Inflammatory macrophage treated with lipopolysaccharide for 4 hours (primary cell): ENCODE data around the gene RWDD2A.

Source experiments
- DNase-seq: peaks from one replicate; pipeline ENCODE4 v3.0.0-alpha.2; 2020

Gene RWDD2A

DNA sequence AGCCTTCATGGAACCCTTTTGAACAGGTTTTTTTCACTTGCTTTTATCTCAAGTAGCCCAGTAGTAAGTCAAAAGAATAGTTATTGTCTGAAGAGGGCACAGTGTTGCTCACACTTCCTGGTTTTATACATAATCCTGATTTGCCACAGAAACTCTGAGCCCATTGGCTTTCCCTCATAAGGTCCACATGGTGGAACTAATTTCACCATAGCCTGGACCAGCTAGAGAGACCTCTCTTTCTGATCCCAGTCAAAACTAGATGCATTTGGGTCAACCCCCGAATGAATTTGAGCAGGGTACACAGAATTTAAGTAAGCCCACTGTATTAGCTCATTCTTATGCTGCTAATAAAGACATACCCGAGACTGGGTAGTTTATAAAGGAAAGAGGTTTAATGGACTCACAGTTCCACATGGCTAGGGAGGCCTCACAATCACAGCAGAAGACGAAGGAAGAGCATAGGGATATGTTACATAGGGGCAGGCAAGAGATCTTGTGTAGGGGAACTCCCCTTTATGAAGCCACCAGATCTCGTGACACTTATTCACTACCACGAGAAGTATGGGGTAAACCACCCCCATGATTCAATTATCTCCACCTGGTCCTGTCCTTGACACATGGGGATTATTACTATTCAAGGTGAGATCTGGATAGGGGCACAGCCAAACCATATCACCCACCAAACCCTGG lies 6.2 kb downstream of the RWDD2A start:
- peak; percentile 57 for DNase-seq

DNA sequence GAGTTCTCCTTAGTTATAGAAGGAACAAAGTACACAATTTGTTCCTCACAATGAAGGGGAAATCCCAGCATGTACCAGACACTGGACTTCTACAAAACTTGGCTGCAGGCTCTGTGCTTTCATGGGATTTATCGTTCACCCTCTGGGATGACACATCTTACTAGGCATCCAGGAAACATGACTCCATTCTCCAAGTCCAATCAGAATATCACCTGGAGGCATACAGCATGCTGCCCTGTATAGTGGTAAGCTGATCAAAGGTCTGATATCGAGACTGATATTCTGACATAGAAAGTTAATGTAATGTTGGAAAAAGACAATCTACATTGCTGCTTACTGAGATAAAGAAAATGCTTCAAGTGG lies 6.7 kb downstream of the RWDD2A start:
- peak; percentile 21 for DNase-seq

DNA sequence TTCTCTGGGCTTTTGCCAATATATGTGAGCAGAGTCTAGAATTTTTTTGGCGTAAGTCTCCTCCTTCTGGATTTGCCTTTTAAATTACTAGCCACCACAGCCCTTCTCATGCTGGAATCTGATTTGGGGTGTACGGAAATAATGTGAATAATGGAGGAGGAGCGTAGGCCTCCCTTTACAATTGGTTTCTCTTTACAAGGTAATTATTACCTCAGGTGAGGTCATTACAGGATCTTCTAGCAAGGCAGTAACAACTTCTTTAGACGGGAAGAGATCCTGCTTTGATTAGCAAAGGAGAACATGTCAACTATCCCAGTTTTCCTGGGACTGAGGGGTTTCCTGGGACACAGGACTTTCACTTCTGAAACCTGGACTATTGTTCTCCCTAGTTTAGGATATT lies 8.9 kb downstream of the RWDD2A start:
- DNase-seq = no peak

DNA sequence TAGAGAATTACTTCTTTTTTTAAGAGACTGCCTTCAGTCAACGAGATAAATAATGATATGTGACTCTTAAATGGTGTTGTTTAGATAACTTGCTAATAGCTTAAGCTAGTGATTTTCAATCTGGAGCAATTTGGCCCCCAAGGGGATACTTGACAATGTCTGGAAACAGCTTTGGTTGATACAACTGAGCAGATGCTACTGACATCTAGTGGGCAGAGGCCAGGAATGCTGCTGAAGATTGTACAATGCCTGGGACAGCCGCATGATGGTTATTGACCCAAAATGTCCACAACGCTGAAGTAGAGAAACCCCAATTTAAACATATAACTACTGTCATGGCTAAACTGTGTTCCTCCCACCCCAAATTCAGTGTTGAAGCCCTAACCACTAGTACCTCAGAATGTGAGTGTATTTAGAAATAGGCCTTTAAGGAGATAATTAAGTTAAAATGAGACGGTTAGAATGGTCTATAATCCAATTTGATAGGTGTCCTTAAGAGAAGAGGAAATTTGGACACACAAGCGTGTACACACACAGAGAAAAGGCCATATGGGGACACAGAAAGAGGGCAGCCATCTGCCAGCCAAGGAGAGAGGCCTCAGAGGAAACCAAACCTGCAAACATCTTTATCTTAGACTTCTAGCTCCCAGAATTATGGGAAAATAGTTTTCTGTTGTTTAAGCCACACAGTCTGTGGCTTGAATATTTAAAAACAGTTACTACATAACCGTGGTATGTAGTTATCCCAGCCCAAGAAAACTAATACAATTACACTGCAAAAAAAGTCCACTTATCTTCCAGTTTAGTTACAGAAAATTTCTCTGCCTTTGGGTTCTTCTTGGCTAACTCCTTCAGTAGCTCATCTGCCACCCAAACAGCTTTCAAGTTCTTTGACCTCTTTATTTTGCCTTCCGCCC lies 22.2 kb downstream of the RWDD2A start:
- DNase-seq = peak; percentile 60

DNA sequence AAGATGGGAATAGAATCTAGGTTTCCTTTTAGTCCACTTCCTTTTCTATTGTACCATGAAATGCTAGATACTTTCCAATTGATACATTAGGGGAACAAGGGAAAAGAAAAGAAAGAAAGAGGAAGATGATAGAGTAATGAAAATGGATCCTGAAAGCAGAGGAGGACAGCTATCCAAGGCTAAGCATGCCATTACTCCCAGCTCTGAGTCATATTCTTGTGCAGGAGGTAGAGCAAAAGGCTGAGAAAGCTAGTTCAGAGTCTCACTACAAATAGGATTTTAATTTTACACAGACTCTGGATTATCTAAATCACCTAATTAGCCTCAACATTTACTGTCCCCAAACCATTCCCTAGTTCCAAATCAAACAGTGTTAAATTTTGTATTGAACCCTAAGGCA lies 23.6 kb downstream of the RWDD2A start:
- DNase-seq = no peak

DNA sequence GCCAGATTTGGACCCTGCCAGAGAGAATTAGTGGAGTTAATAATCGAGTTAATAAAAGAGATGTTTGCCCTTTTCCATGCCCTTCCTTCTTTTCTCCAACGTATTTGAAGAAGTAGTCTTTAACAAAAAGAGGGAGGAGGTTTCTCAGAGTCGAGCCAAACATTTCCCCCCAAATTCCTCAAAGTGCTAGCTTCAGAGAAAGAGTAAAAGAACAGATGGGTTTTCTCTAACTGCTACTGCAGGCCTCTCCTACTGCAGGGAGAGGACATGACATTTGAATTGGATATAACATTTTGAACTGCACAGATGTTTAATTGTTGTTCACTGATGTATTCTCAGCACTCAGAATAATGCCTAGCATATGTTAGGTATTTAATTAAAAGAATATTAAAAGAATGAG lies 25.5 kb downstream of the RWDD2A start:
- no peak for DNase-seq

DNA sequence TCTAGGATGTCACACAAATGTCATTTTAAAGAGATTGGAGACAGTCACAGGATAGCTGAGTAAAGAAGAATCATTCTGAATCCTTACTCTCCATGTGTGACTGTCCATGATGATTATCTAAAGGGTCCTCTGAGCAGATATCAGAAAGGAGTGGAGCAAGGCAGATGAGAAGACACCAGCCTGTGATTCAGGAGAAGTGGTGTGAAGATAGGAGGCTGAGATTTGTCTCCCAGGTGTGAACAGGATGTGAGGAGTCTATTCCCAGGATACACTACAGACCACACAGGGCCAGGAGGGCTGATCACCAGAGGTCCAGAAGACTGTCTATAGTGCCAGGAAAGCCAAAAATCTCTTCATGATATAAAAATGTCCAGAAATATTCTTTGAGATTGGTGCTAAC lies 27.0 kb downstream of the RWDD2A start:
- DNase-seq = no peak

DNA sequence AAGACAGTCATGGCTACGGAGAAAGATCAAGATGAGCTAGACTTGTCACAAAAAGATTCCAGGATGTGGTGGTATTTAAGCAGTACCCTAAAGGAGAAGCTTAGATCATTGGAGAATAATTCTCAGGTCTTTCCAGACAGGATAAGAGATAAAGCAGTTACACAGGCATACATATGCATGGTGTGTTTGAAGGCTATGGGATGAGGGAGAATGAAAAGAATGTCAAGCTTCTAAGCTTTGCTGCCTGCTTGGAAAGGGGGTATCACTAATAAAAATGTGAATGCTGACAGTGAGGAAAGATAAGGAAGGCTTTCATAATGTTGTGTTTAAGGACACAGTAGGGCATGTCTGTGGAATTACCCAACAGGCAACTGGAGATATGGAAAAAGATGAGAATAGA lies 28.1 kb downstream of the RWDD2A start:
- DNase-seq = no peak

DNA sequence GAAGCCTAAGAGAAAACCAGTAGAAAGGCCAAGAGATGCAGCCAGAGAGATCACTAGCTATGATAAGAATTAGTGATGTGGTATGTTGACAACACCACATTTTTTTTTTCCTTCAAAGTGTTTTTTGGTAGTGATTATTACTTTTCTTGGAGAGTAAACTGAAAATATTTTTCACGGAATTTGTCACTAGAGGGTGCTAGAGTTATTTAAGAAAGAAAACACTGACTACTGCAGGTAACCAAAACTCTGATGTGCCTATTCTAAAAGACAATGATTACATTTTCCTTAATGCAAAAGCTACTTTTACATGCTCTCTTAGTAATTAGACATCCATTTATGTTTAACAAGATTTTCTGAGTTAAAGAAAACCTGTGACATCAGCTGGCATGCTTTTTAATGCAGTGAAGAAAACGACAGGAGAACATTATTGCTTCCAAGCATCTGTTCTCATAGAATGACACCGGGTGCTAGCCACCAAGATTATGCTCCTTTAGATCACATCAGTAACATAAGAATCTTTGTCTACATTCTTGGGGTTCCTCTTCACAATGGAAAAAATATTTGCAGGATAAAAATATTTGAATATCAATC lies 28.8 kb downstream of the RWDD2A start:
- DNase-seq = peak; percentile 34

DNA sequence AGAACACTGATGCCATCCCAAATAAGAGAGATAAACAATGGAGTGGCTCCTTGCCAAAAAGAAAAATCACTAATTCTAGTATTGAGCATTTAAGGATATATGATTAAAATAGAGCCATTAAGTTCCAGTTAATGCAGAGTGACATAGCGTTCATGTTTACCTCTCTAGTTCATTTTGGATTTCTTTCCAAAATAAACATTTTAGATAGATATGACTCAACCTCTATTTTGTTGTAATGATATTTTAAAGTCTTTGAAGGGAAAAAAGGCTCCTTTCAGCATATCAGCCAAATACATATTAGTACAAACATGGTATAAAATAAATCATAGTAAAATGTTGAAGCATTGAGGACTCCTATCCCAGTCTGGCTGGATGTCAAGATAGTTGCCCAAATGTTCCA lies 33.4 kb downstream of the RWDD2A start:
- no peak for DNase-seq

DNA sequence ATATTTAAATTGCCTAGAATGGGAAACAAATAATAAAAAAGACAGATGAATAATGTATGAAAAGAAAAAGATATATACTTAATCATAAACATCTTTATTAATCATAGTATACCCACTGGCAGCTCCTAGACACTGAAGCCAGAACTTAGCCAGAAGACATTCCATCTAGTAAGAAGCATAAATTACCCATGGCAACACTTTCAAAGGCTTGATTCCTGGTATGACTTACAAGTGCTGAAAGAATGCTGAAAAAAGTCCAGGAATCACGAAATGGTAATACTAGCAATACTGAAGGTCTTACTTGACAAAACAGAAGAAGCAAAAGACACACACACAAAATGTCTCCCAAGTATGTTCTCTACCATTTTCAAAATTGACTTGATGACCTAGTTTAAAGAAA lies 38.0 kb downstream of the RWDD2A start:
- DNase-seq = no peak

DNA sequence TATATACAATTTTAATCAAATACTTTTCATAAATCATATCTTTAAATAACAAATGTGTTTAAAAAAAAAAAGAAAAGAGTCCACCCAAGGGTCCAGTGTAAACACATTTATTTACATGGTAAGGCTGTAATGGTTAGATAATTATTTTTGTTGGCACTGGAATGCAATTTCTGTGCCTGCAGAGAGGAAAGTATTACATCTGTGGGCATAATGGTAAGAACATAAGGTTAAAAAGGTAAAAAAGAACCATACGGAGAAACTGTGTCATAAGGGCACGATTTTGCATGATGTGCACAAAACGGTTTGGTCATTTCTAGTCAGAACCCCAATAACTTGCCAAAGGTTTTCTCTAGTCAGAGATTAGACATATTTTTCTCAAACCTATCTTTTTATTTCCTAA lies 54.3 kb downstream of the RWDD2A start:
- no peak for DNase-seq
